H1 (cell line): Measurements from ENCODE around the gene SH2D2A. TPM values are rescaled to one million over a fixed set of nuclear protein-coding genes. Genes with fewer than 3 reads are reported as not detected.

ENCODE experiments used
- CTCF ChIA-PET: fragments of 300-600 bp; sonication (Branson Sonifier 250); formaldehyde crosslinking; loops from one replicate; lab custom pipeline; 2021; ENCODE audit not compliant: partially characterized antibody; lab: Charles Lee
- POLR2A ChIA-PET: fragments of 300-600 bp; sonication (Branson Sonifier 250); formaldehyde crosslinking; loops from one replicate; lab custom pipeline; 2021; ENCODE audit warnings: inconsistent platforms; ENCODE audit not compliant: partially characterized antibody; lab: Charles Lee
- DNase-seq, 2 experiments: peaks; one replicate each; pipeline versions ENCODE4 v3.0.0 to v3.0.0-alpha.2; 2010 to 2022; ENCODE audit warnings: low spot score in 2 of 2, low read depth in 1 of 2, mixed read lengths in 1 of 2
- FAIRE-seq: peaks from 2 replicates; lab custom pipeline; 2011; peaks lifted over from hg19 to GRCh38; lab: Jason Lieb, UNC
- H2AFZ ChIP-seq: 2 replicates; pipeline ENCODE4 v1.8.1; 2012; ENCODE audit warnings: low read length, inconsistent platforms
- H2AK5ac ChIP-seq: 2 replicates; pipeline ENCODE4 v1.6.1; 2013; ENCODE audit warnings: low read depth, low read length
- H2BK120ac ChIP-seq: replicated peaks from 2 replicates; pipeline ENCODE3; 2013; ENCODE audit warnings: low read depth, low read length, inconsistent platforms
- H2BK12ac ChIP-seq: 2 replicates; pipeline ENCODE4 v1.6.1; 2013; ENCODE audit warnings: low read depth, low read length
- H2BK15ac ChIP-seq: 2 replicates; pipeline ENCODE4 v1.6.1; 2013; ENCODE audit warnings: low read length
- H2BK20ac ChIP-seq: 2 replicates; pipeline ENCODE4 v1.6.1; 2013; ENCODE audit warnings: low read length
- H2BK5ac ChIP-seq: 2 replicates; pipeline ENCODE4 v1.6.1; 2013; ENCODE audit warnings: low read depth, low read length
- H3K14ac ChIP-seq: 2 replicates; pipeline ENCODE4 v1.6.1; 2013; ENCODE audit warnings: inconsistent platforms; ENCODE audit not compliant: insufficient read length
- H3K18ac ChIP-seq: 2 replicates; pipeline ENCODE4 v1.6.1; 2013; ENCODE audit warnings: low read length; ENCODE audit errors: extremely low read depth
- H3K23ac ChIP-seq: 2 replicates; pipeline ENCODE4 v1.6.1; 2013; ENCODE audit warnings: inconsistent platforms; ENCODE audit not compliant: insufficient read length
- H3K23me2 ChIP-seq: 2 replicates; pipeline ENCODE4 v1.6.1; 2013; ENCODE audit warnings: low read depth, low read length
- H3K27ac ChIP-seq: 2 replicates; pipeline ENCODE4 v1.6.1; 2011; ENCODE audit warnings: low read depth, low read length, inconsistent platforms
- H3K27me3 ChIP-seq, 4 experiments: replicated peaks in 1 of 4; 1 replicate in 1 of 4; 2 replicates in 3 of 4; pipeline versions ENCODE4 v1.6.1 to v1.8.1; 2011 to 2013; ENCODE audit warnings: low read length in 3 of 4, mild to moderate bottlenecking in 3 of 4, inconsistent platforms in 2 of 4, mixed read lengths in 2 of 4, moderate library complexity in 1 of 4; ENCODE audit not compliant: control insufficient read depth in 3 of 4, insufficient read depth in 3 of 4; ENCODE audit errors: extremely low read depth in 1 of 4
- H3K36me3 ChIP-seq, 4 experiments: 2 replicates each; pipeline versions ENCODE4 v1.6.1 to v1.8.1; 2011 to 2013; ENCODE audit warnings: mild to moderate bottlenecking in 4 of 4, low read length in 3 of 4, moderate library complexity in 2 of 4, control low read depth in 1 of 4, inconsistent platforms in 1 of 4; ENCODE audit not compliant: insufficient read depth in 4 of 4, control insufficient read depth in 2 of 4
- H3K4ac ChIP-seq: replicated peaks from 2 replicates; pipeline ENCODE3; 2013; ENCODE audit warnings: low read length, low read depth, mixed read lengths, inconsistent platforms; ENCODE audit not compliant: insufficient read length
- H3K4me1 ChIP-seq, 4 experiments: replicated peaks in 1 of 4; 1 replicate in 1 of 4; 2 replicates in 3 of 4; pipeline versions ENCODE4 v1.6.1 to v1.8.1; 2011 to 2013; ENCODE audit warnings: low read length in 3 of 4, inconsistent platforms in 2 of 4, mixed read lengths in 1 of 4; ENCODE audit not compliant: insufficient read depth in 4 of 4, control insufficient read depth in 3 of 4
- H3K4me2 ChIP-seq, 2 experiments: 2 replicates each; pipeline versions ENCODE4 v1.6.1 to v1.8.1; 2011 to 2013; ENCODE audit warnings: low read depth in 2 of 2, low read length in 2 of 2, control low read depth in 1 of 2, inconsistent platforms in 1 of 2, mild to moderate bottlenecking in 1 of 2; ENCODE audit not compliant: insufficient read depth in 1 of 2
- H3K4me3 ChIP-seq, 4 experiments: fragments of 200-600, 300-600 bp in 1 of 4; sonication (generic), shearing (Covaris generic), sonication (Bioruptor Twin) in 1 of 4; 2 replicates each; pipeline versions ENCODE4 v1.5.1 to v1.8.1; 2011 to 2016; ENCODE audit warnings: low read length in 4 of 4, low read depth in 3 of 4, control low read depth in 2 of 4, inconsistent platforms in 2 of 4, mild to moderate bottlenecking in 2 of 4, mixed read lengths in 1 of 4, moderate library complexity in 1 of 4; ENCODE audit not compliant: insufficient read depth in 2 of 4; ENCODE audit errors: extremely low read depth in 1 of 4
- H3K56ac ChIP-seq: replicated peaks from 2 replicates; pipeline ENCODE3; 2013; ENCODE audit warnings: low read depth, mild to moderate bottlenecking, mixed read lengths, low read length, inconsistent platforms; ENCODE audit not compliant: insufficient read length
- H3K79me1 ChIP-seq: 2 replicates; pipeline ENCODE4 v1.6.1; 2013; ENCODE audit warnings: low read depth, low read length, control low read depth
- H3K79me2 ChIP-seq, 2 experiments: 2 replicates each; pipeline versions ENCODE4 v1.6.1 to v1.8.1; 2012 to 2013; ENCODE audit warnings: low read length in 2 of 2, mild to moderate bottlenecking in 2 of 2, inconsistent platforms in 1 of 2; ENCODE audit not compliant: insufficient read depth in 2 of 2, control insufficient read depth in 1 of 2
- H3K9ac ChIP-seq, 4 experiments: replicated peaks in 1 of 4; 1 replicate in 1 of 4; 2 replicates in 3 of 4; pipeline versions ENCODE4 v1.6.1 to v1.8.1; 2011 to 2013; ENCODE audit warnings: low read depth in 3 of 4, low read length in 3 of 4, control low read depth in 2 of 4, mild to moderate bottlenecking in 2 of 4, moderate library complexity in 2 of 4, inconsistent platforms in 1 of 4; ENCODE audit errors: extremely low read depth in 1 of 4
- H3K9me3 ChIP-seq, 2 experiments: 2 replicates each; pipeline versions ENCODE4 v1.6.1 to v1.8.1; 2012 to 2013; ENCODE audit warnings: mild to moderate bottlenecking in 2 of 2, moderate library complexity in 2 of 2, control low read depth in 1 of 2, inconsistent platforms in 1 of 2, low read depth in 1 of 2, low read length in 1 of 2, mixed read lengths in 1 of 2; ENCODE audit not compliant: insufficient read depth in 2 of 2
- H4K20me1 ChIP-seq, 2 experiments: replicated peaks in 1 of 2; 2 replicates each; pipeline versions ENCODE3 to v1.8.1; 2011 to 2013; ENCODE audit warnings: inconsistent platforms in 2 of 2, low read length in 2 of 2, mild to moderate bottlenecking in 1 of 2; ENCODE audit not compliant: insufficient read depth in 2 of 2, control insufficient read depth in 1 of 2
- H4K5ac ChIP-seq: 2 replicates; pipeline ENCODE4 v1.6.1; 2013; ENCODE audit warnings: low read length, low read depth, mixed read lengths, inconsistent platforms; ENCODE audit not compliant: insufficient read length
- H4K8ac ChIP-seq: 2 replicates; pipeline ENCODE4 v1.8.0; 2013; ENCODE audit warnings: mild to moderate bottlenecking, moderate library complexity, low read length, inconsistent platforms; ENCODE audit not compliant: insufficient read depth; ENCODE audit errors: extremely low read depth
- H4K91ac ChIP-seq: replicated peaks from 2 replicates; pipeline ENCODE3; 2013; ENCODE audit warnings: low read length, mixed read lengths, inconsistent platforms; ENCODE audit not compliant: insufficient read length
- BACH1 ChIP-seq: IDR thresholded peaks from 2 replicates; pipeline ENCODE4 v1.6.1; 2012; ENCODE audit warnings: low read length, improper control_type of control experiment
- RBBP5 ChIP-seq: IDR thresholded peaks from 2 replicates; pipeline ENCODE4 v1.7.1; 2012; ENCODE audit warnings: low read depth, mild to moderate bottlenecking, inconsistent platforms, low read length, moderate library complexity, borderline replicate concordance
- WGBS, 2 experiments: shearing (Covaris generic) in 1 of 2; methylation state at CpG; one replicate each; pipeline versions ENCODE4 v1.1.6 to v1.1.7; 2013 to 2015; ENCODE audit warnings: low lambda C conversion rate in 2 of 2, mixed read lengths in 2 of 2, inconsistent platforms in 1 of 2, low coverage in 1 of 2, missing lambda C conversion rate in 1 of 2; ENCODE audit not compliant: insufficient replicate concordance in 2 of 2, insufficient coverage in 1 of 2, insufficient read length in 1 of 2; ENCODE audit errors: extremely low coverage in 1 of 2, missing lambda C conversion rate in 1 of 2; 5-methylcytosine and 5-hydroxymethylcytosine counted together
- polyA plus RNA-seq, 7 experiments: library from polyadenylated mRNA; depleted of rRNA in 3 of 7; stranded (reverse) in 5 of 7; unstranded in 2 of 7; fragments of >200 nt in 5 of 7; fragments of 200-250 nt in 2 of 7; gene quantifications; 1 replicate in 5 of 7; 2 replicates in 1 of 7; 4 replicates in 1 of 7; pipeline versions ENCODE4 v1.2.1 to v1.2.3, GENCODE V29; 2011 to 2013; ENCODE audit warnings: missing spikeins in 2 of 7, mixed read lengths in 2 of 7
- total RNA-seq: library from RNA; stranded (reverse); fragmentation: NEBNext Ultra II Directional; extraction: Animal tissue kit (Norgen Biotek cat#: 25700); gene quantifications from 2 replicates; pipeline ENCODE4 v1.2.1, GENCODE V29; 2021

SH2D2A gene
- total and polyA plus RNA-seq, 2 of the 8 experiments (the other 6 are each of a cell fraction or from before 2014, with no cell fraction given) = 3.3 to 7.9 TPM

GRCh38 chr1:156822680-156823079 is 6.0 kb upstream of the SH2D2A start:
- Histone ChIP-seq H3K56ac (no peak overlapping the region), H4K91ac (no peak overlapping the region), H3K79me2 (no peaks in the 10 kb centered on the region), H4K5ac (no peak overlapping the region), H3K27me3 (peaks cover 1 to 5% (median 3%) of the 10 kb centered on the region in 4 experiments; a peak in 4 of 7 replicates), H3K9me3 (no peaks in the 10 kb centered on the region), H3K4me2 (no peak overlapping the region), H3K9ac (no peak overlapping the region), H2BK20ac (no peak overlapping the region), H2BK5ac (no peak overlapping the region), H2BK12ac (no peak overlapping the region), H4K20me1 (no peaks in the 10 kb centered on the region), H3K4me1 (no peaks in the 10 kb centered on the region), H3K4me3 (no peak overlapping the region), H3K18ac (no peak overlapping the region), H3K23ac (no peak overlapping the region), H2BK120ac (no peak overlapping the region), H3K36me3 (no peaks in the 10 kb centered on the region), H2BK15ac (no peak overlapping the region), H2AK5ac (no peak overlapping the region), H2AFZ (no peak overlapping the region), H3K79me1 (no peaks in the 10 kb centered on the region), H3K14ac (no peak overlapping the region), H3K4ac (no peak overlapping the region), H3K27ac (no peak overlapping the region)
- FAIRE-seq = no peak
- ChIA-PET POLR2A (interaction anchor here (1.1 kb wide), 1 partner anchor 11 kb away, joined by 3 read pairs; no protein-coding TSS in a partner anchor), CTCF (interaction anchor here (0.7 to 22.0 kb wide), 12 partner anchors 10 to 96 kb away, joined by 3 to 491 read pairs (median 4); partner anchors contain the start of genes ISG20L2, METTL25B and SH2D2A)
- no peak for DNase-seq
- WGBS, 2 experiments = 94% methylated on average over 1 of the region's 1 CpG; no CpG with 5 or more reads in 1 of the 2 experiments
- TF ChIP-seq RBBP5 (no peak), BACH1 (no peak)
- TF ChIP-seq, all 59 proteins: peak for 0
- no peak overlapping the region for H4K8ac ChIP-seq
- no peaks in the 10 kb centered on the region; the same call in 1 of the 2 replicates for H3K23me2 ChIP-seq
